Myocyte (in vitro differentiated cells): ENCODE measurements around the gene DNAJC30. TPM values are rescaled to one million over a fixed set of nuclear protein-coding genes. Genes with fewer than 3 reads are reported as not detected.
A peak's percentile ranks its signal among the peaks of the same experiment; 100 is the strongest.

Experiments used
- DNase-seq: peaks from one replicate; pipeline ENCODE4 v3.0.0-alpha.2; 2012; ENCODE audit warnings: low read depth
- microRNA counts: library from miRNA; unstranded; fragments of <30 nt; microRNA quantifications from one replicate; lab custom pipeline; 2016
- microRNA-seq: library from miRNA; unstranded; fragments of <30 nt; microRNA quantifications from one replicate; pipeline ENCODE4, GENCODE V29; 2016
- total RNA-seq: library from RNA; depleted of rRNA; stranded (reverse); fragments of >200 nt; gene quantifications from 2 replicates; pipeline ENCODE4 v1.2.3, GENCODE V29; 2014

DNAJC30 gene
- total RNA-seq, 1 donor from 2014 or later, result 4.9 TPM

- no peak for DNase-seq
These were observed 33.7 kb downstream of the DNAJC30 start for GRCh38 chr7:73649576-73649975.

GRCh38 chr7:73648593-73649332 is 34.5 kb downstream of the DNAJC30 start:
- no peak for DNase-seq

GRCh38 chr7:73647725-73648592 is 35.3 kb downstream of the DNAJC30 start:
- no peak for DNase-seq

DNA sequence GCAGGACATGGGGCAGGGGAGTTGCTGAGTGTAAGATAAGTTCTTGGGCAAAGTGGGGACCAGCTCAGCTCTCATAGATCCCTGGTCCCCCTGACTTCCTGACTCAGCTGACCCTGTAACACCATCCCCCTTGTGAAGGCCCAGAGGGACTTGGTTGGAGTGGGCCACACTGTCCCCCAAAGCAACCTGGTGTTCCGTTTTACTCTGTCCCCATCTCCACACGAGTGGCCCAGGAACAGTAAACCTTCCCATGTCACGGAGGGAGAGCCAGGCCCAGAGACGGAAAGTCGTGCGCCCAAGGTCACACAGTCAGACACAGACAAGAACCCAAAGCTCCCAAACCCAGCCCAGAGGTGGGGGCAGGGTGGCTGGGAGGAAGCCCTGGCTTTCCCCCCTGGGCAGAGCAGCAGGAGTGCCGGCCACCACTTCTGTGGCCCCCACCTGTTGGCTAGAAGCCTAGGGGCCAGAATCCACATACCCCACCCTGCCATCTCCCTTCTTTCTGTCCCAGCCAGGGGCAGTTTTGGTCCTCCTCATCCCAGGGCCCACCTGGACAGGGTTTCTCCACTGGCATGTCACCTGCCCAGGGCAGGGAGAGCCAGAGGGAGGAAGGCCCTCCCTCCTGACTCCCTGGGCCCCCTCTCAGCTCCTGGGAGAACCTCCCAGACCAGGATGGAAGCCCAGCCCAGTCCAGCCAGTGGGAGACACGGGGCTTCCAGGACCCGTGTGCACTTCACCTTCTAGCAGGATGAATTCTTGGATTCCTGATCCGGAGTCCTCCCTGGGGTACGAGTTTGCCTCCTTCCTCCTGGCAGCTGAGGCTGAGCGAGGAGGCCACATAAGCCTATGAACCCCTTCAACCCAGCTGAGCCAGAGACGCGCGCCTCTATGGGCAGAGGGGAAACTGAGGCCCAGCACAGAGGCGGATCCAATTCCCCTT is 36.2 kb downstream of the DNAJC30 start:
- no peak for DNase-seq

DNA sequence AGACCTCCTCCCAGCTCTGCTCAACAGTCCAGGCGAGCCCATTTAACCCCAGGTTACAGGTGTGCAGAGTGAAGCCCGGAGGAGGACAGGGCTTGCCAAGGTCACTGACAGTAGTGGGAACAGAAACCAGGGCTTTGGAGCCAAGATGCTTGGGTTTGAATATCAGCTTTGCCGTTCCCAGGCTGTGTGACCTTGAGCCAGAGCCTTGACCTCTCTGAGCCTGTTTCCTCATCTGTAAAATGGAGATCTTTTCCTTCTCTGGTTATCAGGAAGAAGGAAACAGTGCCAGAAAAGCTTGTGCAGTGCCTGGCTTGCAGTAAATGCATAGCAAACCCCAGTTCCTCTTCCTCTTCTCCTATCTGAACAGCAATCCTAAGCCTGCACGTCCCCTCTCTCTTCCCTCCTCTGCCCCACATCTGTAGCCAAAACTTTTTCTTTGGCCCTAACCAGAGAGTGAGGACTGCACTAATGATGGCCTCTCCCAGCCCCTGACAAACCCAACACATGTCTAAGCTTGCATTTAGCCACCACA is 37.5 kb downstream of the DNAJC30 start:
- no peak for DNase-seq

DNA sequence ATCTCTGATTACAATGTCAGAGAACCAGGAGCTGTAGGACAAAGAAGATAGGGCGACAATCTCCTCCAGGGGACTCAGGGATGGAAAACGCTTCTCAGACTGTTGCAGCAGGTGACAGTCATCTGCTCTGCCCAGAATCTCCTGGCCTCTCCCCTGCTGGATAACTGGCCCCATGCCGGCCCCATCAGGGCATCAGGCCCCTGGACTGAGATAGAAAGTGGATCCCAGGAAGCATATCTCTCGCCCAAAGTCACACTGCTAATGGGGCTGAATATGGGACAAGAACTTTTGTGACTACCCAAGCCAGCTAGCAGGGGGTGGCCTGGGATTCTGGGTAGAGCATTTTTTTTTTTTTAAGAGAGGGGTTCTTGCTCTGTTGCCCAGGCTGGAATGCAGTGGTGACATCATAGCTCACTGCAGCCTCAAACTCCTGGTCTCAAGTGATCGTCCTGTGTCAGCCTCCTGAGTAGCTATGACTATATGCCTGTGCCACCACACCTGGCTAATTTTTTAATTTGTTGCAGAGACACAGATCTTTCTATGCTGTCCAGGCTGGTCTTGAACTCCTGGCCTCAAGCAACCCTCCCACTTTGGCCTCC is 38.5 kb downstream of the DNAJC30 start:
- DNase-seq, result no peak

DNA sequence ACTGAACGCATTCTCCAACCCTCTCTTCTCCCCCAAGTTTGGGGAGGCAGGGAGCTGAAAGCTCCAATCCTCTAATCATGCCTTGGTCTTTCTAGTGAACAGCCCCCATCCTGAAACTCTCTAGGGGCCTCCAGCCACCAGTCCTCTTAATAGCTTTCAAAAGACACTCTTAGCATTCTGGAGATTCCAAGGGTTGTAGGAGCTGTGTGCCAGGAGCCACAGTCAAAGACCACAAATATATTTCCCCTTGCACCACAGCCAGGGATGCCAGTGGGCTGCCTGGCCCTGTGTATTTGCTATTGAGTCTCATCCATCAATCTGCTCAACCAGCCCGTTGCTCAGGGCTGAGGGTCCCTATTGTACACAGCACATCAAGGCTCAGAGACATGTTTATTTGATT is 40.4 kb downstream of the DNAJC30 start:
- peak; percentile 89 for DNase-seq

GRCh38 chr7:73638911-73639310 is 44.3 kb downstream of the DNAJC30 start:
- DNase-seq, result no peak

GRCh38 chr7:73635428-73636200 is 47.6 kb downstream of the DNAJC30 start:
- no peak for DNase-seq

DNA sequence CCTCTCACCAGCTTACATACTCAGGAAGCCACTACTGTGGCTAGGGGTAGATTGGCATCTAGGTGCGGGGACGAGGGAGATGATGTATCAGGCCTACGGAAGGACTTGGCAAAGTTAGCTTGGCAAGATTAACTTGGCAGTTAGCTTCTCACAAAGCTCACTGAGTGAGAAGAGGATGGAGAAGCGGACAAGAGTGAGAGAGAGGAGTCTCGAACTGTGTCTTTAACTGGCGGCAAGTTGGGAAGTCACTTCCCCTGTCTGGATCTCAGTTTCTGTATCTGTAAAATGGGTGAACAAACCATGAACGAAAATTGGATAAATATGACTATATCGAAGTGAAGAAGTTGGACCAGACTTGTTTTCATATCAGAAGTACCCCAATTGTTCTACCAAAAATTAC is 49.4 kb downstream of the DNAJC30 start:
- no peak for DNase-seq

- no peak for DNase-seq
These were observed 49.9 kb downstream of the DNAJC30 start for GRCh38 chr7:73633323-73633722.

- DNase-seq, result no peak
These were observed 51.7 kb downstream of the DNAJC30 start for GRCh38 chr7:73631558-73631957.

MicroRNAs encoded within 50 kb of the gene (microRNA counts, 767-probe panel; counts per million panel counts)
- not detected for microRNA hsa-miR-4284 (lab: Ali Mortazavi, UCI)

Small RNA genes within 50 kb of the gene (microRNA-seq; reads per million reads assigned to microRNA genes)
- gene MIR4284, result not detected

Other genes starting within 250 kb of the DNAJC30 start
- gene FZD9, start 249.7 kb downstream of the DNAJC30 start, total RNA-seq, result 23.2 and 34.8 TPM in 2 replicates
- gene BAZ1B, start 161.2 kb downstream of the DNAJC30 start, total RNA-seq, result 70.0 and 76.7 TPM in 2 replicates
- 69.4 and 83.5 TPM in 2 replicates for gene BCL7B, start 125.8 kb downstream of the DNAJC30 start, total RNA-seq
- gene TBL2, start 104.9 kb downstream of the DNAJC30 start, total RNA-seq, result 80.7 and 82.0 TPM in 2 replicates
- gene MLXIPL, start 58.9 kb downstream of the DNAJC30 start, total RNA-seq, result 10.6 and 18.6 TPM in 2 replicates
- 5.7 and 6.1 TPM in 2 replicates for gene VPS37D, start 15.6 kb downstream of the DNAJC30 start, total RNA-seq
- gene BUD23, start 144 bp upstream of the DNAJC30 start, total RNA-seq, result 79.6 and 81.0 TPM in 2 replicates
- 19.3 and 21.6 TPM in 2 replicates for gene STX1A, start 36.2 kb upstream of the DNAJC30 start, total RNA-seq
- 11.7 and 16.4 TPM in 2 replicates for gene ABHD11, start 55.3 kb upstream of the DNAJC30 start, total RNA-seq
- not detected in 2 replicates for gene CLDN3, start 86.8 kb upstream of the DNAJC30 start, total RNA-seq
- gene CLDN4, start 147.5 kb upstream of the DNAJC30 start, total RNA-seq, result not detected in 2 replicates
- 1.3 and 4.0 TPM in 2 replicates for gene METTL27, start 159.1 kb upstream of the DNAJC30 start, total RNA-seq
- gene TMEM270, start 177.7 kb upstream of the DNAJC30 start, total RNA-seq, result not detected in 2 replicates